CD8-positive, alpha-beta memory T cell (primary cell): Measurements from ENCODE around the gene SLC38A9. TPM values are rescaled to one million over a fixed set of nuclear protein-coding genes. Genes with fewer than 3 reads are reported as not detected.

Experiments
- CTCF ChIA-PET: fragments of 350-600 bp; sonication (Branson Sonifier 250); formaldehyde crosslinking; loops from one replicate; lab custom pipeline; 2021; ENCODE audit warnings: antibody characterized with exemption; lab: Charles Lee
- POLR2A ChIA-PET: fragments of 350-600 bp; sonication (Branson Sonifier 250); formaldehyde crosslinking; loops from one replicate; lab custom pipeline; 2021; ENCODE audit warnings: antibody characterized with exemption; lab: Charles Lee
- DNase-seq, 5 donors: peaks; one replicate each; pipeline versions ENCODE4 v3.0.0 to v3.0.0-alpha.2; 2020 to 2022; ENCODE audit warnings: mixed read lengths in 1 of 5
- H3K27ac ChIP-seq: one replicate; pipeline ENCODE4 v1.7.0; 2013; ENCODE audit warnings: low read depth, mild to moderate bottlenecking, low read length, moderate library complexity
- H3K27me3 ChIP-seq: 2 replicates; pipeline ENCODE4 v1.7.0; 2013; ENCODE audit warnings: low read length, mild to moderate bottlenecking; ENCODE audit not compliant: insufficient read depth, poor library complexity, severe bottlenecking
- H3K36me3 ChIP-seq: 2 replicates; pipeline ENCODE4 v1.7.0; 2013; ENCODE audit warnings: mild to moderate bottlenecking, low read length, moderate library complexity; ENCODE audit not compliant: insufficient read depth
- H3K4me1 ChIP-seq: 2 replicates; pipeline ENCODE4 v1.7.0; 2013; ENCODE audit warnings: mild to moderate bottlenecking, low read length, moderate library complexity; ENCODE audit not compliant: insufficient read depth
- H3K4me3 ChIP-seq: 2 replicates; pipeline ENCODE4 v1.7.0; 2013; ENCODE audit warnings: mild to moderate bottlenecking, low read length
- H3K9me3 ChIP-seq: 2 replicates; pipeline ENCODE4 v1.7.0; 2013; ENCODE audit warnings: mild to moderate bottlenecking, low read length
- H3K27ac Mint-ChIP-seq, 8 donors: one replicate each; pipeline ENCODE4 v1.8.0; 2020 to 2021; ENCODE audit warnings: mixed read lengths in 8 of 8, mild to moderate bottlenecking in 6 of 8, inconsistent platforms in 3 of 8, moderate library complexity in 3 of 8
- H3K27me3 Mint-ChIP-seq, 2 donors: one replicate each; pipeline ENCODE4 v1.8.0; 2020 to 2021; ENCODE audit warnings: mixed read lengths in 2 of 2, mild to moderate bottlenecking in 1 of 2, moderate library complexity in 1 of 2
- H3K36me3 Mint-ChIP-seq, 3 donors: one replicate each; pipeline ENCODE4 v1.8.0; 2020 to 2021; ENCODE audit warnings: mixed read lengths in 3 of 3, inconsistent platforms in 1 of 3, mild to moderate bottlenecking in 1 of 3
- H3K4me1 Mint-ChIP-seq, 3 donors: one replicate each; pipeline ENCODE4 v1.8.0; 2020 to 2021; ENCODE audit warnings: mixed read lengths in 3 of 3, inconsistent platforms in 1 of 3, mild to moderate bottlenecking in 1 of 3
- H3K4me3 Mint-ChIP-seq, 7 donors: one replicate each; pipeline ENCODE4 v1.8.0; 2020 to 2021; ENCODE audit warnings: mixed read lengths in 7 of 7, mild to moderate bottlenecking in 6 of 7, moderate library complexity in 4 of 7, inconsistent platforms in 2 of 7
- H3K9me3 Mint-ChIP-seq, 5 donors: one replicate each; pipeline ENCODE4 v1.8.0; 2020 to 2022; ENCODE audit warnings: mixed read lengths in 5 of 5, mild to moderate bottlenecking in 3 of 5, moderate library complexity in 2 of 5, inconsistent platforms in 1 of 5
- polyA plus RNA-seq: library from polyadenylated mRNA; unstranded; fragments of 300-500 nt; fragmentation: Illumina TruSeq; gene quantifications from one replicate; pipeline ENCODE4 v1.2.3, GENCODE V29; 2021
- total RNA-seq, 2 experiments: library from RNA; stranded (reverse); gene quantifications; one replicate each; pipeline ENCODE4 v1.2.3, GENCODE V29; 2021

SLC38A9 gene
- total and polyA plus RNA-seq, 3 experiments from 2014 or later = 13.6 to 23.4 (median 21.3) TPM

- Mint-ChIP-seq H3K4me3 (no peak overlapping the region), H3K27me3 (peaks cover 0 to 3% of the 10 kb centered on the region in 2 donors), H3K36me3 (no peaks in the 10 kb centered on the region), H3K4me1 (peaks cover 1 to 9% (median 7%) of the 10 kb centered on the region in 3 donors), H3K9me3 (no peaks in the 10 kb centered on the region), H3K27ac (no peak overlapping the region)
- Histone ChIP-seq H3K4me3 (no peak overlapping the region), H3K36me3 (no peaks in the 10 kb centered on the region), H3K27me3 (no peaks in the 10 kb centered on the region), H3K4me1 (no peaks in the 10 kb centered on the region), H3K27ac (no peak overlapping the region), H3K9me3 (no peaks in the 10 kb centered on the region)
- no peak for DNase-seq
- ChIA-PET CTCF (no interaction called here), POLR2A (no interaction called here)
Measured at GRCh38 chr5:55583578-55583977, 128.5 kb downstream of the SLC38A9 start.

- Mint-ChIP-seq H3K27me3 (peaks cover 4 to 7% of the 10 kb centered on the region in 2 donors), H3K36me3 (no peaks in the 10 kb centered on the region), H3K4me1 (peaks cover 1 to 9% (median 7%) of the 10 kb centered on the region in 3 donors), H3K9me3 (no peaks in the 10 kb centered on the region), H3K4me3 (no peak overlapping the region), H3K27ac (peak overlapping the region in 1 of 8 donors; percentile 61)
- Histone ChIP-seq H3K27me3 (no peaks in the 10 kb centered on the region), H3K9me3 (no peaks in the 10 kb centered on the region), H3K4me1 (no peaks in the 10 kb centered on the region), H3K36me3 (no peaks in the 10 kb centered on the region), H3K4me3 (no peak overlapping the region), H3K27ac (no peak overlapping the region)
- POLR2A ChIA-PET = no interaction called here
- CTCF ChIA-PET = no interaction called here
- DNase-seq = peak in 1 of 5 donors; percentile 18
Measured at GRCh38 chr5:55582256-55582655, 129.9 kb downstream of the SLC38A9 start.

GRCh38 chr5:55580042-55580441, 132.1 kb downstream of the SLC38A9 start:
- ChIA-PET POLR2A (no interaction called here), CTCF (no interaction called here)
- H3K9me3 ChIP-seq = no peaks in the 10 kb centered on the region
- Mint-ChIP-seq H3K36me3 (no peaks in the 10 kb centered on the region), H3K4me1 (peaks cover 1 to 9% (median 7%) of the 10 kb centered on the region in 3 donors), H3K27me3 (peaks cover 7 to 9% of the 10 kb centered on the region in 2 donors), H3K4me3 (no peak overlapping the region), H3K27ac (no peak overlapping the region), H3K9me3 (no peaks in the 10 kb centered on the region)
- H3K4me3 ChIP-seq = no peak overlapping the region
- DNase-seq = no peak
- H3K27me3 ChIP-seq = no peaks in the 10 kb centered on the region
- no peak overlapping the region for H3K27ac ChIP-seq
- no peaks in the 10 kb centered on the region for H3K36me3 ChIP-seq
- no peaks in the 10 kb centered on the region for H3K4me1 ChIP-seq

DNA sequence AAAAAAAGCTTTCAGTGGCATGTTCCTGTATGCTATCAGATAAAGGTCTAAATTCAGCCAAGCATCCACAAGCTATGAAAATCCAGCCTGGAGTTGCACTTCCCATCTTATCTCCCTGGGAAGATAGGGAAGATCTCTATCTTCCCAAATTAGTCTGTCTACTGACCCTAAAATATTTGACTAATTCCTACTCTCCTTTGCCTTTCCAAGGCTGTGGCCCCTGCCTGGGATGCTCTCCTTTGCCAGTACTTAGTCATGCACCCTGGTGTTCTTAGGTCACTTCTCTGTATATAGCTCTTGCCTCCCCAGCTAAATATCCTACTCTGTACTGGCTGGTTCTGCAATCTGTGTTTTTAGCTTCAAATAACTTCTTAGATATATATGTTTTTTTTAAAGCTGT, 133.4 kb downstream of the SLC38A9 start:
- Histone ChIP-seq H3K4me1 (no peaks in the 10 kb centered on the region), H3K27me3 (no peaks in the 10 kb centered on the region), H3K4me3 (no peak overlapping the region), H3K27ac (no peak overlapping the region), H3K9me3 (no peaks in the 10 kb centered on the region), H3K36me3 (no peaks in the 10 kb centered on the region)
- Mint-ChIP-seq H3K9me3 (no peaks in the 10 kb centered on the region), H3K4me3 (no peak overlapping the region), H3K27me3 (peaks cover 7 to 11% of the 10 kb centered on the region in 2 donors), H3K27ac (no peak overlapping the region), H3K4me1 (peaks cover 1 to 9% (median 7%) of the 10 kb centered on the region in 3 donors), H3K36me3 (no peaks in the 10 kb centered on the region)
- ChIA-PET POLR2A (no interaction called here), CTCF (no interaction called here)
- DNase-seq = no peak

DNA sequence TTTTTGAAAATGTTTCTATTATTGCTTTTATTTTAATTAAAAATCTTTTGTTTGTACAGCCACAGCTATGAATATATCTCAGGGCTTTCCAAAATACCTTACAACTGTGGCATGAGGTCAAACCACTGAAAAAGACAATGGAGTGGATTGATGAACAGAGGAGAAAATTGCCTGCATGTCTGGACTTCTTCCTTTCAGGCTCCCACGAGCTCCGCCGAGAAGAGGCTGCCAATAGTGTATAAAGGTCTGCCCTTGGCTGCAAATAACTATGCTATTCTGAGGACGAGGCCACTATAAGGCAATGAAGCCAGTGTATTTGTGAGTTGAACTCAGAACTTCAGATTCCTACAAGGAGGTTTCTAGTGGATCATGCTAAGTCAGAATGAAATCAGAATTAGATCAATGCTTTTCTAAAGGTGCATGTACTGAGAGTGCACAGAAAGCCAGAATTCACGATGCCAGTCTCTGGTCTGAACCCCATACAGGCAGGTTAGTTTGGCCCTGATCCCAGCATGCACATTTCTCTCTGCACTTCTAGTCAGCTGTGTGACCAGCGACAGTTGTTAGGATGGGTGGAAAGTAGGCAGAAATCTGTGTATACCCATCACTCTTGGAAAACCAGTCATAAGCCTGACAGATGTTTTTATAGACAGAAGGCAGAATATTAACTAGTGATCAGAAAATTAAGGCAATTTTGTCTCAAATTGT, 134.6 kb downstream of the SLC38A9 start:
- CTCF ChIA-PET = no interaction called here
- no peaks in the 10 kb centered on the region for H3K9me3 Mint-ChIP-seq
- H3K27ac Mint-ChIP-seq = no peak overlapping the region

GRCh38 chr5:55576661-55577060, 135.5 kb downstream of the SLC38A9 start:
- Histone ChIP-seq H3K27me3 (no peaks in the 10 kb centered on the region), H3K9me3 (no peaks in the 10 kb centered on the region), H3K4me1 (no peaks in the 10 kb centered on the region), H3K27ac (no peak overlapping the region), H3K4me3 (no peak overlapping the region), H3K36me3 (no peaks in the 10 kb centered on the region)
- no peak overlapping the region for H3K4me3 Mint-ChIP-seq
- H3K27ac Mint-ChIP-seq = no peak overlapping the region
- no peaks in the 10 kb centered on the region for H3K9me3 Mint-ChIP-seq
- H3K36me3 Mint-ChIP-seq = no peaks in the 10 kb centered on the region
- peaks cover 0 to 2% (median 0%) of the 10 kb centered on the region in 3 donors for H3K4me1 Mint-ChIP-seq
- ChIA-PET POLR2A (no interaction called here), CTCF (interaction anchor here (0.7 kb wide), 1 partner anchor 19 kb away, joined by 3 read pairs; no protein-coding TSS in a partner anchor)
- H3K27me3 Mint-ChIP-seq = peaks cover 11% of the 10 kb centered on the region in 2 donors
- DNase-seq = no peak

More for the DNA sequence above, 134.6 kb downstream of the SLC38A9 start:
- no peak overlapping the region for H3K4me3 Mint-ChIP-seq
- no peaks in the 10 kb centered on the region for H3K36me3 Mint-ChIP-seq
- H3K9me3 ChIP-seq = no peaks in the 10 kb centered on the region
- H3K27me3 Mint-ChIP-seq = peaks cover 11% of the 10 kb centered on the region in 2 donors
- no peak overlapping the region for H3K4me3 ChIP-seq
- no peak for DNase-seq
- H3K4me1 ChIP-seq = no peaks in the 10 kb centered on the region
- POLR2A ChIA-PET = no interaction called here
- H3K4me1 Mint-ChIP-seq = peaks cover 1 to 8% (median 5%) of the 10 kb centered on the region in 3 donors
- no peaks in the 10 kb centered on the region for H3K36me3 ChIP-seq
- no peak overlapping the region for H3K27ac ChIP-seq
- H3K27me3 ChIP-seq = no peaks in the 10 kb centered on the region

Other genes starting within 250 kb of the SLC38A9 start
- 10 to 100 TPM; 14.7 to 15.5 TPM for gene PLPP1, start 177.4 kb downstream of the SLC38A9 start, total RNA-seq
- 6.7 TPM for gene PLPP1, start 177.4 kb downstream of the SLC38A9 start, polyA plus RNA-seq
- not detected for gene DDX4, start 25.7 kb upstream of the SLC38A9 start, total RNA-seq
- not detected for gene DDX4, start 25.7 kb upstream of the SLC38A9 start, polyA plus RNA-seq
- not detected for gene IL31RA, start 139.0 kb upstream of the SLC38A9 start, total RNA-seq
- gene IL31RA, start 139.0 kb upstream of the SLC38A9 start, polyA plus RNA-seq = not detected